Stimulated activated CD4-positive, alpha-beta T cell treated with anti-CD3 and anti-CD28 coated beads, Interleukin-15, amount 100 ng/mL, for 48 hours (primary cell): ENCODE data around the gene PTPRD.

Source experiments
- DNase-seq, 2 donors: peaks; one replicate each; pipeline ENCODE4 v3.0.0-alpha.2; 2020; ENCODE audit warnings: low read depth in 2 of 2

Gene PTPRD

GRCh38 chr9:9893837-9894236, 719.0 kb downstream of the PTPRD start:
- DNase-seq: no peak

GRCh38 chr9:9892217-9892616, 720.6 kb downstream of the PTPRD start:
- no peak for DNase-seq

GRCh38 chr9:9881692-9882091, 731.1 kb downstream of the PTPRD start:
- no peak for DNase-seq

GRCh38 chr9:9874270-9874669, 738.5 kb downstream of the PTPRD start:
- no peak for DNase-seq

GRCh38 chr9:9862235-9862810, 750.5 kb downstream of the PTPRD start:
- no peak for DNase-seq

GRCh38 chr9:9855177-9856078, 757.4 kb downstream of the PTPRD start:
- DNase-seq: no peak

- no peak for DNase-seq
These were observed 765.1 kb downstream of the PTPRD start for GRCh38 chr9:9847750-9848149.

- no peak for DNase-seq
These were observed 766.2 kb downstream of the PTPRD start for GRCh38 chr9:9846557-9846956.

- DNase-seq: no peak
These were observed 792.4 kb downstream of the PTPRD start for GRCh38 chr9:9820436-9820835.

GRCh38 chr9:9819886-9820285, 792.9 kb downstream of the PTPRD start:
- DNase-seq: no peak

GRCh38 chr9:9817176-9817575, 795.6 kb downstream of the PTPRD start:
- DNase-seq: no peak

GRCh38 chr9:9804109-9804508, 808.7 kb downstream of the PTPRD start:
- no peak for DNase-seq

GRCh38 chr9:9799287-9799686, 813.5 kb downstream of the PTPRD start:
- DNase-seq: no peak

GRCh38 chr9:9792144-9792857, 820.5 kb downstream of the PTPRD start:
- DNase-seq: no peak

- DNase-seq: no peak
These were observed 821.2 kb downstream of the PTPRD start for GRCh38 chr9:9791611-9792010.

GRCh38 chr9:9790216-9790872, 822.5 kb downstream of the PTPRD start:
- DNase-seq: no peak

GRCh38 chr9:9783711-9784110, 829.1 kb downstream of the PTPRD start:
- DNase-seq: no peak

GRCh38 chr9:9783211-9783610, 829.6 kb downstream of the PTPRD start:
- DNase-seq: no peak

- no peak for DNase-seq
These were observed 834.5 kb downstream of the PTPRD start for GRCh38 chr9:9778293-9778692.

- no peak for DNase-seq
These were observed 838.3 kb downstream of the PTPRD start for GRCh38 chr9:9774471-9774870.

- DNase-seq: no peak
These were observed 841.5 kb downstream of the PTPRD start for GRCh38 chr9:9771314-9771713.

GRCh38 chr9:9764821-9765220, 848.0 kb downstream of the PTPRD start:
- DNase-seq: no peak
